Cardiac muscle cell (in vitro differentiated cells and primary cell): ENCODE measurements around the gene DNAH8. TPM values are rescaled to one million over a fixed set of nuclear protein-coding genes. Genes with fewer than 3 reads are reported as not detected.

Source experiments
- DNase-seq, 2 donors: peaks; one replicate each; pipeline versions ENCODE4 v3.0.0 to v3.0.0-alpha.2; 2010 to 2017; ENCODE audit warnings: low read depth in 1 of 2, low spot score in 1 of 2
- H3K27ac ChIP-seq: fragments of 200-600 bp; sonication (generic); 2 replicates; pipeline ENCODE4 v1.5.1; 2016
- H3K27me3 ChIP-seq: fragments of 200-600 bp; sonication (generic); 2 replicates; pipeline ENCODE4 v1.6.0; 2016; ENCODE audit warnings: control low read depth
- H3K36me3 ChIP-seq: fragments of 200-600 bp; sonication (generic); 2 replicates; pipeline ENCODE4 v1.5.1; 2016; ENCODE audit warnings: control low read depth
- H3K4me1 ChIP-seq: fragments of 200-600 bp; sonication (generic); 2 replicates; pipeline ENCODE4 v1.8.1; 2017; ENCODE audit warnings: low read depth, mild to moderate bottlenecking, mixed run types
- H3K4me3 ChIP-seq: fragments of 200-600 bp; sonication (generic); 2 replicates; pipeline ENCODE4 v1.5.1; 2016; ENCODE audit warnings: mild to moderate bottlenecking
- H3K9me3 ChIP-seq: fragments of 200-600 bp; sonication (generic); 2 replicates; pipeline ENCODE4 v1.5.1; 2017; ENCODE audit warnings: low read depth, mild to moderate bottlenecking, control low read depth
- polyA plus RNA-seq: library from polyadenylated mRNA; unstranded; fragments of >200 nt; fragmentation: Nextera tagmentation; extraction: Ambion mirVana; gene quantifications from 2 replicates; pipeline ENCODE4 v1.2.1, GENCODE V29; 2016
- total RNA-seq: library from RNA; depleted of rRNA; stranded (reverse); fragments of >200 nt; gene quantifications from 2 replicates; pipeline ENCODE4 v1.2.3, GENCODE V29; 2016
- TF ChIP-seq, protein P1 (sequence below): IDR thresholded peaks from 2 replicates; pipeline ENCODE4 v1.5.1; 2012; ENCODE audit warnings: low read depth, mild to moderate bottlenecking, low read length

The DNAH8 gene
- total and polyA plus RNA-seq, 2 experiments from 2014 or later: not detected

DNA sequence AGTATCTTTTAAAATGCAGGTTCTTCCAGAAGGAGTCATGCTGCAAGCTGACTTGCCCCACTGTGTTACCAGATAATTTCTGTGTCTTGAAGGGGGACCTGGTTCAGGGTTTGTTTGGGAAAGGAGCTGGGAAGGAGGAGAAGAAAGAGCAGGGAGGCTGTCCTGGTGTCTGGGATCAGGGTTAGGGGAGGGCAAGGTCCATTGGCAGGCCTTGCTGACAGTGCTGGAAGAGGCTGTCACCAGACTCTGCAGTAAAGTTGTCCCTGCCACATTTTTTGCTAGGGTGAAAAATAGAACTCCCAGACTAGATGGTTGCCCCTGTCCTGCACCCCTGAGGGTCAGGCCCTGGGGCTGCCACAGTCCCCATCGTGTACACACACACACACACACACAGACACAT is 348.4 kb downstream of the DNAH8 start:
- no peak overlapping the region for H3K4me3 ChIP-seq
- peak in 1 of 2 donors; percentile 36 for DNase-seq
- peaks cover 18% of the 10 kb centered on the region for H3K4me1 ChIP-seq
- no peaks in the 10 kb centered on the region for H3K36me3 ChIP-seq
- TF ChIP-seq, protein P1, sequence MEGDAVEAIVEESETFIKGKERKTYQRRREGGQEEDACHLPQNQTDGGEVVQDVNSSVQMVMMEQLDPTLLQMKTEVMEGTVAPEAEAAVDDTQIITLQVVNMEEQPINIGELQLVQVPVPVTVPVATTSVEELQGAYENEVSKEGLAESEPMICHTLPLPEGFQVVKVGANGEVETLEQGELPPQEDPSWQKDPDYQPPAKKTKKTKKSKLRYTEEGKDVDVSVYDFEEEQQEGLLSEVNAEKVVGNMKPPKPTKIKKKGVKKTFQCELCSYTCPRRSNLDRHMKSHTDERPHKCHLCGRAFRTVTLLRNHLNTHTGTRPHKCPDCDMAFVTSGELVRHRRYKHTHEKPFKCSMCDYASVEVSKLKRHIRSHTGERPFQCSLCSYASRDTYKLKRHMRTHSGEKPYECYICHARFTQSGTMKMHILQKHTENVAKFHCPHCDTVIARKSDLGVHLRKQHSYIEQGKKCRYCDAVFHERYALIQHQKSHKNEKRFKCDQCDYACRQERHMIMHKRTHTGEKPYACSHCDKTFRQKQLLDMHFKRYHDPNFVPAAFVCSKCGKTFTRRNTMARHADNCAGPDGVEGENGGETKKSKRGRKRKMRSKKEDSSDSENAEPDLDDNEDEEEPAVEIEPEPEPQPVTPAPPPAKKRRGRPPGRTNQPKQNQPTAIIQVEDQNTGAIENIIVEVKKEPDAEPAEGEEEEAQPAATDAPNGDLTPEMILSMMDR: no peak
- no peaks in the 10 kb centered on the region for H3K9me3 ChIP-seq
- H3K27ac ChIP-seq: peak overlapping the region; percentile 93
- H3K27me3 ChIP-seq: no peaks in the 10 kb centered on the region

DNA sequence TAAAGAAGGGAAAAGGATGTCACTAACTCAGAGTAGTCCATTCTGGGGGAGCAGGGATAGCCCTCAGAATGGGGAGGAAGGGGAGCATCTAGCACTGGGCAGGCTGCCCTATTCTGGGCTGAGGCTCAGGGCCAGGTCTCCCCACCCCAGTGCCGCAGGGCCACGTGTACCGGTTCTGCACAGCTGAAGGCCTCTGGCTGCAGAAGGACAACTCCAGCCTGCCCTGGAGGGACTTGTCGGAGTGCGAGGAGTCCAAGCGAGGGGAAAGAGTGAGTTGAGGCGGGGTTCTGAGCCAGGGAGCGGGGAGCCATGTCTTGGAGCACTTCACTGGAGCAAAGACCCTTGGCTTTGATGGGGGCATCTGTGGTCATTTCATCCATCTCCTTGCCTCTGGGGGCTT is 350.4 kb downstream of the DNAH8 start:
- Histone ChIP-seq H3K27me3 (no peaks in the 10 kb centered on the region), H3K36me3 (no peaks in the 10 kb centered on the region), H3K27ac (no peak overlapping the region), H3K4me3 (no peak overlapping the region), H3K9me3 (no peaks in the 10 kb centered on the region), H3K4me1 (peaks cover 18% of the 10 kb centered on the region)
- TF ChIP-seq, protein P1: no peak
- DNase-seq: no peak

DNA sequence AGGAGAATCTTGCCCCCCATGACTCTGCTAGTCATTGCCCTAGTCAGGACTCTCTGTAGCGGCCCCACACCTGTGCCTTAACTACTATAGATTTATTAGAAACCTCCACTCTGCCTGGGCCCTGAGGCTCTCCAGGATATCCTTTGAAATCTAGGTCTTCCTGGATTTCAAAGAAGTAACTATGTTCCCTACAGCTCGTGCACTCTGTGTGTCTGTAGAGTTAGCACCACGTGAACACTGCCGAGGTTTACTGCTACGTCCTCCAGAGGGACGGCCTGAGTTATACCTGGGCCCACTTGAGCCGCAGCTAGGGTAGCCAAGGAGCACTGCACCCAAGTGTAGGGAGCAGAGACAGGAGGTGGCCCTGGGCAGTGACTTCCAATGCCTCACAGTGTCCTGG is 353.3 kb downstream of the DNAH8 start:
- no peaks in the 10 kb centered on the region for H3K36me3 ChIP-seq
- no peak overlapping the region for H3K27ac ChIP-seq
- DNase-seq: no peak
- no peaks in the 10 kb centered on the region for H3K27me3 ChIP-seq
- TF ChIP-seq, protein P1: no peak
- H3K9me3 ChIP-seq: no peaks in the 10 kb centered on the region
- H3K4me1 ChIP-seq: peaks cover 1% of the 10 kb centered on the region
- H3K4me3 ChIP-seq: no peak overlapping the region

DNA sequence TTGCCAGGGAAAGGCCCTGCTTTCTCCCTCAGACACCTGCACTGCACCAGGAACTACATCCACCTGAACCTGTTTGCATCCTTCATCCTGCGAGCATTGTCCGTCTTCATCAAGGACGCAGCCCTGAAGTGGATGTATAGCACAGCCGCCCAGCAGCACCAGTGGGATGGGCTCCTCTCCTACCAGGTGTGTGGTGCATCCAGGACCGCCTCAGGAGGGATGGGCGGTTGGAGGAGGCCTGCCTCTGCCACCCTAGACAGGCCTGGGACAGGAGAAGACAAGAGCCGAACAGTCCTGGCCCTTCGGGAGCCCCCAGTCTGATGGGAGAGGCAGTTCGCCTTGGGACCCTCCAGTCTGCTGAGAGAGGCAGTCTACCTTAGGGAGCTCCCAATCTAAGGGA is 357.7 kb downstream of the DNAH8 start:
- DNase-seq: no peak
- Histone ChIP-seq H3K4me3 (no peak overlapping the region), H3K36me3 (no peaks in the 10 kb centered on the region), H3K4me1 (no peaks in the 10 kb centered on the region), H3K27ac (no peak overlapping the region), H3K27me3 (no peaks in the 10 kb centered on the region), H3K9me3 (no peaks in the 10 kb centered on the region)
- TF ChIP-seq, protein P1: no peak

DNA sequence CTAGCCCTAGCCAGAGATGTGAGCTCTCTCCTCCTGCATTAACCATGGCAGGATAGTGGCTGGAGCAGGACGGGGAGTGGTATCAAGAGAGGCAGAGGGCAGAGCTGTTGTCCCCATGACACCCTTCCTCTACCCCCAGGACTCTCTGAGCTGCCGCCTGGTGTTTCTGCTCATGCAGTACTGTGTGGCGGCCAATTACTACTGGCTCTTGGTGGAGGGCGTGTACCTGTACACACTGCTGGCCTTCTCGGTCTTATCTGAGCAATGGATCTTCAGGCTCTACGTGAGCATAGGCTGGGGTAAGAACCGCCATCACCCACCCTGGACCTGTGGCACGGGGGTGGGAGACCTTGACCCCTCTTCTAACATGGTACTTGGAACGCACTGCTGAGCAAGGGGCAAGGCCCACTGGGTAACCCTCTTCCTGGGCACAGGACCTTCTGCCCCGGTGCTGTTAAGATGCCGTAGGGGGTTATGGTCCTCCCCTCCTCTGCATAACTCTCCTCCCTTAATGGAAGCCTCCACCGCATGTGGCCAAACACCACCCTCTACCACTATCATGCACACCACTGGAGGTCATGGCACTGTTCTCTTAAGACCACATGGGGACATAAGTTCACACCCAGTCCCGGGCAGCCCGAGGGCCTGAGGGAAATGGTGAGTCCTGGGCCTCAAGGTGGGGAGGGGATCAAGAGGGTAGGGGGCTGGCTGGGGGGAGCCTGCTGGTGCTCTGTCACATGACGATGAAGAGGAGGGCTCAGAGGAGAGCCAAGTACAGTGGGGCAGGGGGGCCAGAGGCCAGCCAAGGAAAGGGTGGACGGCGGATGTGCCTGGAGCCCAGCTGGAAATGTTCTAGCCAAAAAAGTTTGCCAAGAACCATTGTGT is 358.6 kb downstream of the DNAH8 start:
- H3K27me3 ChIP-seq: no peaks in the 10 kb centered on the region
- H3K27ac ChIP-seq: no peak overlapping the region
- no peaks in the 10 kb centered on the region for H3K36me3 ChIP-seq
- no peak for DNase-seq
- no peaks in the 10 kb centered on the region for H3K9me3 ChIP-seq
- TF ChIP-seq, protein P1: no peak
- H3K4me1 ChIP-seq: no peaks in the 10 kb centered on the region
- no peak overlapping the region for H3K4me3 ChIP-seq
